ENCODE data around the gene FSIP1.

The FSIP1 gene

DNA sequence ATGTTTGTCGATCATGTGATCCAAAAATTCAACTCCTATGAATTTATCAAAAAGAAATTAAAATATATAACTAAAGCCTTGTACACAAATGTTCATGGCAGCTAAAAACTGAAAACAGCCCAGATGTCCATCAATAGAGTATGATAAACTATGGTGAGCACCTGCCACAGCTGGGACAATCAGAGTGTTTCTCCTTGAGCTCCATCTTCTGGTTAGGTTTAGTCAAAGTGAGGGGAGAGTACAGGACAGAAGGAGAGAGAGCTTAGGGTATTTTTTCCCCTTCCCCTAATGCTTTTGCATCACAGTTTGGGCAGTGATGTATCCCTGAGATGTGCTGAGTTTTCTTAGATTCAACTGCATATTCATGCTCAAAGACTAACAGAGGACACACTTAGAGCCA is 65.5 kb downstream of the FSIP1 start:
- ChIA-PET POLR2A (no interaction called here), CTCF (interaction anchor here (1.0 to 4.9 kb wide), 5 partner anchors 9 to 40 kb away, joined by 3 to 19 read pairs (median 6); no protein-coding TSS in a partner anchor)
- no peak overlapping the region for H3K4me3 ChIP-seq (ENCODE audit: low read depth, low read length)
- DNase-seq (ENCODE audit: low read depth, low spot score): no peak
- TF ChIP-seq, protein P1, sequence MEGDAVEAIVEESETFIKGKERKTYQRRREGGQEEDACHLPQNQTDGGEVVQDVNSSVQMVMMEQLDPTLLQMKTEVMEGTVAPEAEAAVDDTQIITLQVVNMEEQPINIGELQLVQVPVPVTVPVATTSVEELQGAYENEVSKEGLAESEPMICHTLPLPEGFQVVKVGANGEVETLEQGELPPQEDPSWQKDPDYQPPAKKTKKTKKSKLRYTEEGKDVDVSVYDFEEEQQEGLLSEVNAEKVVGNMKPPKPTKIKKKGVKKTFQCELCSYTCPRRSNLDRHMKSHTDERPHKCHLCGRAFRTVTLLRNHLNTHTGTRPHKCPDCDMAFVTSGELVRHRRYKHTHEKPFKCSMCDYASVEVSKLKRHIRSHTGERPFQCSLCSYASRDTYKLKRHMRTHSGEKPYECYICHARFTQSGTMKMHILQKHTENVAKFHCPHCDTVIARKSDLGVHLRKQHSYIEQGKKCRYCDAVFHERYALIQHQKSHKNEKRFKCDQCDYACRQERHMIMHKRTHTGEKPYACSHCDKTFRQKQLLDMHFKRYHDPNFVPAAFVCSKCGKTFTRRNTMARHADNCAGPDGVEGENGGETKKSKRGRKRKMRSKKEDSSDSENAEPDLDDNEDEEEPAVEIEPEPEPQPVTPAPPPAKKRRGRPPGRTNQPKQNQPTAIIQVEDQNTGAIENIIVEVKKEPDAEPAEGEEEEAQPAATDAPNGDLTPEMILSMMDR (IDR thresholded peaks at IDR 0.05; ENCODE audit: insufficient read depth, low read length, missing control alignments): no peak

DNA sequence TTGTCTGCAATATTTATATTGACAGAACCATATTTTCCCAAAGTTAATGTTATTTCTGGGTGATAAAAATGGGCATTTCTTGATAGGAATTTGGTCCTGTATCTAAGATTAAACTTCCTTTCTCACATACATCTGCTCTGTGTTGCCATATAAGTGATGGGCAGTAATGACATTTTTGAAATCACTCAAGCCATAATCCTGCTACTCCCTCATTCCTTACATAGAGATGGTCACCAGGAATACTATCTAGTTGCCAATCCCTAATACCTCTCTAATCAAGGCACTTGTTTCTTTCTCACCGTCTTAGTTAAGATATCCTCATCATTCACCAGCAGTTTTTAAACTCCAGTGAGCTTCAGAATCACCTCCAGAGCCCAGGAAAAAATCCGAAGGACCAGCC is 68.4 kb downstream of the FSIP1 start:
- H3K4me3 ChIP-seq (ENCODE audit: low read depth, low read length): no peak overlapping the region
- POLR2A ChIA-PET: interaction anchor here (0.5 kb wide), 1 partner anchor 718 kb away, joined by 3 read pairs; no protein-coding TSS in a partner anchor
- DNase-seq (ENCODE audit: low read depth, low spot score): no peak
- TF ChIP-seq, protein P1 (IDR thresholded peaks at IDR 0.05; ENCODE audit: insufficient read depth, low read length, missing control alignments): no peak
- CTCF ChIA-PET: interaction anchor here (0.9 to 2.6 kb wide), 3 partner anchors 21 to 43 kb away, joined by 3 to 14 read pairs (median 7); no protein-coding TSS in a partner anchor

DNA sequence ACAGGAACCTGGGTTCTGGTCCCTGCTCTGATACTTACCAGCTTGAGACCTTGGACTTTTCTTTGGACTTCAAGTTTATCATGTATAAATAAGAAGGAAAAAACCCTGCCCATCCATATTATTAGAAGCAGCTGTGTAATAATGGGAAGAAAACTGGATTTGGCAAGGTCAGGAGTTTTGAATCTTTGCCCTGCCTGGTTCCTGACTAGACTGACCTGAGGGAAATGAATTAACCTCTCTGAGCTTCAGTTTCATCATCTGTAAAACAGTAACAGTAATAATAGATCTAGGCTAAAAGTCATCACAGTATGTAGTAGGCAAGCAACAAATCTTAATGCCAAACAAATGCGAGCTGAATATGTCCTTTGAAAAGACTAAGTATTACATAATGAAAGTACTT is 68.8 kb downstream of the FSIP1 start:
- no peak for DNase-seq (ENCODE audit: low read depth, low spot score)
- TF ChIP-seq, protein P1 (IDR thresholded peaks at IDR 0.05; ENCODE audit: insufficient read depth, low read length, missing control alignments): no peak
- no peak overlapping the region for H3K4me3 ChIP-seq (ENCODE audit: low read depth, low read length)
- CTCF ChIA-PET: interaction anchor here (0.9 to 2.6 kb wide), 3 partner anchors 21 to 43 kb away, joined by 3 to 14 read pairs (median 7); no protein-coding TSS in a partner anchor
- POLR2A ChIA-PET: no interaction called here

DNA sequence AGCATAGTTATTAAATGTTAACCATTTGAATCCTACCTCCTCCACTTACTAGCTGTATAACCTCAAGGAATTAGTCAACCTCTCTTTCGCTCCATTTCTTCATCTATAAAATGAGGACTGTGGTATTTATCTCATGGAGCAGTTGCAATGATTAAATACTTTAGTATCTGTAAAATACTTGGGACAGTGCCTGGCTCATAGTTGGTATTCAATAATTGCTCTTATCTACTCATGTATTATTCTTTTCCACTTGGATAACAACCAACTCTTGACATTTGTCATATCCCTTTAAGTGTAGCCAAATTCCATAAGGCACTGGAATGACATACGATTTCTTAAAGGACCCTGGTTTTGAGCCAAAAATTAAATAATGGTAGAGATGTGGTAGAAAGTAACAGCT is 72.0 kb downstream of the FSIP1 start:
- TF ChIP-seq, protein P1 (IDR thresholded peaks at IDR 0.05; ENCODE audit: insufficient read depth, low read length, missing control alignments): no peak
- POLR2A ChIA-PET: no interaction called here
- no peak overlapping the region for H3K4me3 ChIP-seq (ENCODE audit: low read depth, low read length)
- CTCF ChIA-PET: no interaction called here
- no peak for DNase-seq (ENCODE audit: low read depth, low spot score)

DNA sequence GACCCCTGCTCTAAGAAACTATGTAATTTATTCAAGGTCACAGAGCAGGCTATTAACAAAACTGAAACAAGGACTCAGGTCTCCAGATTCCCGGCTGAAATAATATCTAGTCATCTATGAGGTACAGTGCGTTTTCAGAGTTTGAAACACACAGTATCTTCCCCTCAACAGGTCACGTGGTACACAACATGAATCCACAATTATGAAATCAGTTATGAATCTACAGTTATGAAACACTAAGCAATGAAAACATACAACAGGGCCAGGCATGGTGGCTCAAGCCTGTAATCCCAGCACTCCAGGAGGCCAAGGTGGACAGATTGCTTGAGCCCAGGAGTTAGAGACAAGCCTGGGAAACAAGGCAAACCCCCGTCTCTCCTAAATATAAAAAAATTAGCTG is 72.7 kb downstream of the FSIP1 start:
- TF ChIP-seq, protein P1 (IDR thresholded peaks at IDR 0.05; ENCODE audit: insufficient read depth, low read length, missing control alignments): no peak
- ChIA-PET CTCF (no interaction called here), POLR2A (no interaction called here)
- DNase-seq (ENCODE audit: low read depth, low spot score): no peak
- H3K4me3 ChIP-seq (ENCODE audit: low read depth, low read length): no peak overlapping the region

DNA sequence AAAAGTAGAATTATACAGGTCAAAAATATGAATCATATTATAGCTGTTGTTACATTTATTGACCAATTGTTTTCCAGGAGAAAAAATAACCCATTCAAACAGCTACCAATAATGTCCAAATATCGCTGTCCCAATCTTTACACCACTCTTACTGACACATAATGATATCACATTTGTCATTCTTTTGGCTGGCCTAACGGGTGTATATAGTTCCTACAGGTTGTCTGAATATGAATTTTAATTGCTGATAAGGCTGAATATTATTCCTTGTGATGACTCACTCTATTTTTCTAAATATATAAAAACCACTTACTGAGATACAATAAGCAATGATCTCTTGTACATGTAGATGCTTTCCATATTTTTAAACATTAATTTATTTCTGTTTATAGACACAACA is 76.4 kb downstream of the FSIP1 start:
- TF ChIP-seq, protein P1 (IDR thresholded peaks at IDR 0.05; ENCODE audit: insufficient read depth, low read length, missing control alignments): no peak
- no peak for DNase-seq (ENCODE audit: low read depth, low spot score)
- POLR2A ChIA-PET: no interaction called here
- CTCF ChIA-PET: interaction anchor here (0.8 to 3.1 kb wide), 2 partner anchors 20 to 50 kb away, joined by 3 to 13 read pairs; no protein-coding TSS in a partner anchor
- no peak overlapping the region for H3K4me3 ChIP-seq (ENCODE audit: low read depth, low read length)
